Myocyte (in vitro differentiated cells): ENCODE data around the gene ZKSCAN2. TPM values are rescaled to one million over a fixed set of nuclear protein-coding genes. Genes with fewer than 3 reads are reported as not detected.
A peak's percentile ranks its signal among the peaks of the same experiment; 100 is the strongest.

ENCODE experiments used
- DNase-seq: peaks from one replicate; pipeline ENCODE4 v3.0.0-alpha.2; 2012; ENCODE audit warnings: low read depth
- polyA plus RNA-seq: library from polyadenylated mRNA; unstranded; fragments of >200 nt; gene quantifications from one replicate; pipeline ENCODE4 v1.2.1, GENCODE V29; 2012; ENCODE audit warnings: missing spikeins
- total RNA-seq: library from RNA; depleted of rRNA; stranded (reverse); fragments of >200 nt; gene quantifications from 2 replicates; pipeline ENCODE4 v1.2.3, GENCODE V29; 2014

Gene ZKSCAN2
- total RNA-seq: 6.6 and 6.8 TPM in 2 replicates
- 1.8 TPM for polyA plus RNA-seq

- DNase-seq: peak; percentile 92
These were observed at the start of gene ZKSCAN2 for GRCh38 chr16:25257470-25257955. Gene ZKSCAN2, minus strand, starts transcription at chr16:25257845. Its CDS starts 718 bp downstream, at chr16:25257127.

DNA sequence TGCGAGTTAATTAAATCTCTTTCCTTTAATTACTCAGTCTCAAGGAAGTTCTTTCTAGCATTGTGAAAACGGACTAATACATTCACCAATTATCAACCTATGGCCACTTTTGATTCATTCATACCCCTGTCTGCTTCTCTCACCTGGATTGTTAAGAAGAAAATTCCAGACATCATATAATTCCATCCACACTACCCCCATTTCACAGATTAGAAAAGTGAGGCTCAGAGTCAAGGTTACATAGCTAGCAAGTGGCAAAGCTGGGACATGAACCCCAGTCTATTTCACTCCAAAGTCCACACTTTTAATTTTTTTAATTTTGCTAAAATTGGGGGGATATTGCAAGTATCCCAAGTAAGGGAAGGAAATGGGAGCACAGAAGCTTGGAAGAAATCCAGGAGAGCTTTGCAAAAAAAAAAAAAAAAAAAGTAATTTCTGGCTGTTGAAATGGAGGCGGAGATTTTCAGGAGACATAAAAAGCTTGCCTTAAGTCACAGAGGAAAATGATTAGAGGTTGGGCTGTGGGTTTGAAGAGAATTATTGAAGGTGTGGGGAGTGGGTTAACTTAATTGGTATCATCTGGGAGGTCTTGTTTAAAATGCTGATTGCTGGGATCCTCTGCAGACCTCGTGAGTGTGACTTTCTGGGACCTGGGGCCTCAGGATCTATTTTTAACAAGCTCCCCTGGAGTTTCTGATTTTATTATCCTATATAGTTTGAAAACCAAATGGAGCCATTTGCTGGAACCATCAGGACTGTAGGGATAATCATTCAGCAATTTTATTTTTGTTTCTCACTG, 42.3 kb upstream of the ZKSCAN2 start:
- no peak for DNase-seq

GRCh38 chr16:25298165-25298872, 40.7 kb upstream of the ZKSCAN2 start:
- no peak for DNase-seq

DNA sequence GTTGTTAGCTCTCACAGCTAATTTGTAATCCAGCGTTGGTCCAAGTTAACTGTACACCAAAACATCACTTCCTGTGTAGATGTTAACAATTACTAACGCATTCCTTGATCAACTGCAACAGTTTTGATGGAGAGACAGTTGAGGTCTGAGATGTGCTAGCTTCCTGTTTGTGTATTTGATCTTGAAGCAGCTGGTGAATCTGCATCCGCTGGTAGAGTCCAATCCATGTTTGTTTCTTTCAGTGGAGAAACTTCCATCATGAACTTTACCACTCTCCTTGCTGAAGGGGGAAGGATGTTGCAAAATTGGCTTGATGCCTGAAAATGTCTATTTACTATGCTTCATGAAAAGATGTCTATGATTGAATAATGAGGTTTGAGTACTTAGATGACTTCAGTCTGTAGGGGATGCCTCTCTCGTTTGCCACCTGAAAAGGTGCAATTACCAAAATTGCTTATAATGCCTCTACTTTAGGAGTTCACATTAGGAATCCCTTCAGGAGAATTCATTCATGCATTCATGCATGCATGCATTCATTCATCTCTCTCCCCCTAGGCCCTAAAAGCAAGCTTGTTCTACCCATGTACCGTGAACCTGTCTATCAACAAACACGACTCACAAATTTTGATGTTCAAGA, 39.6 kb upstream of the ZKSCAN2 start:
- DNase-seq: no peak

DNA sequence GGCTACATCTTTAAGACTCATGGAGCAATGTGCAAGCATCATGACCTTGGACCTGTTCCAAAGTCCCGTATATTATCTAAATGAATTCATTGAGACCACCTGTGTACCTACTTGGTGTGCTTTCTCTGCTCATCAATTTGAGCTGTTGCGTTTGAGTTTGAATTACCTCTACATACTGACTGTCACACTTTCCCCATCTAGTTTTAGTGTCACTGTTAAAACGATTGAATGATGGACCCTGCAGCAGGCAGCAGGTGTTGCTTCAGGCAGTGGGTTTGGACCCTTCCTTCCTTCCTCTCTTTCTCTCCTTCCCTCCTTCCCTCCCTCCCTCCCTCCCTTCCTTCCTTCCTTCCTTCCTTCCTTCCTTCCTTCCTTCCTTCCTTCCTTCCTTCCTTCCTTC, 33.9 kb upstream of the ZKSCAN2 start:
- no peak for DNase-seq

DNA sequence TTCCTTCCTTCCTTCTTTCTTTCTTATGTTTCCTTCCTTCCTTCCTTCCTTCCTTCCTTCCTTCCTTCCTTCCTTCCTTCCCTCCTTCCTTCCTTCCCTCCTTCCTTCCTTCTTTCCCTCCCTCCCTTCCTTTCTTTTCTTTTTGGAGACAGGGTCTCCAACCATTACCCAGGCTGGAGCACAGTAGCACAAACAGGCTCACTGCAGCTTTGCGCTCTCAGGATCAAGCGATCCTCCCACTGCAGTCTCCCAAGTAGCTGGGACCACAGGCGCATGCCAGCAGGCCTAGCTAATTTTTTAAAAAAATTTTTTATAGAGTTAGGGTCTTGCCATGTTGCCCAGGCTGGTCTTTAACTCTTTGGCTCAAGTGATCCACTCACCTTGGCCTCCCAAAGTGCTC, 31.8 kb upstream of the ZKSCAN2 start:
- DNase-seq: no peak

GRCh38 chr16:25279491-25279890, 21.8 kb upstream of the ZKSCAN2 start:
- DNase-seq: no peak

GRCh38 chr16:25271421-25271820, 13.8 kb upstream of the ZKSCAN2 start:
- DNase-seq: no peak

DNA sequence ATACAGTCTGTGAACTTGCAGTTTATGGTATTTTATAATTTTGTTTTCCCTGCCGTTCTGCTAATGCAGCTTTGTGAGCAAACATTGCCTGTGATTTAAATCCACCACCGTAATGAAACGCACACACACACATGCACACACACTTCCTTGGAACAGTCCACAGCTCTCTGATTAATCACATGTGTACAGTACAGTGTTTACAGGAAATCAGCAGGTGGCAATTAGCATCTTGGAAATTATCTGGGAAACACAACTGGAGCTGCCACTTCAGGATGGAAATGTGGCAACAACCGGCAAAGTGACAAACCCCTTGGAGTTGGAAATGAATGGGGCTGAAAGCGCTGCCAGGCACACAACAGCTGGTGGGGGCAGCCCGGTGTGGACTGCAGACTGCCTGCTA, 12.9 kb upstream of the ZKSCAN2 start:
- no peak for DNase-seq

DNA sequence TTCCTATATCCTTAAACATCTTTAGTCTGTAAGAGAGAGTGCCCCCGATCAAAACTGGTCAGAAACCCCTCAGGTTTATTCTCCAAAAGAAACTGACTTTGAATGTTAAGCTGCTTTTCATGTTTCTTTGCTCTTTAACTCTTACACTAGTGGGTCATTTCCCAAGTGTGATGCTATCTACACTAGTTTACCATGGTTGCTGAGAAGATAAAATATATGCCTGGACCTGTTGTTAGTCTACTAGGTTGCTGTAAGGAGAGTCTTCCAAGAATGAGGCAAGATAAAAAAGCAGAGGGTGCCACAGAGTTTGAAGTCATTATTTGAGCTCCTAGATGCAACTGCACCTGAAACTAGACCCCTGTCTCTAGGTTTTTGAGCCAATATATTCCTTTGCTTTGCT, 12.2 kb upstream of the ZKSCAN2 start:
- DNase-seq: no peak

- no peak for DNase-seq
These were observed 8.3 kb upstream of the ZKSCAN2 start for GRCh38 chr16:25265968-25266367.

DNA sequence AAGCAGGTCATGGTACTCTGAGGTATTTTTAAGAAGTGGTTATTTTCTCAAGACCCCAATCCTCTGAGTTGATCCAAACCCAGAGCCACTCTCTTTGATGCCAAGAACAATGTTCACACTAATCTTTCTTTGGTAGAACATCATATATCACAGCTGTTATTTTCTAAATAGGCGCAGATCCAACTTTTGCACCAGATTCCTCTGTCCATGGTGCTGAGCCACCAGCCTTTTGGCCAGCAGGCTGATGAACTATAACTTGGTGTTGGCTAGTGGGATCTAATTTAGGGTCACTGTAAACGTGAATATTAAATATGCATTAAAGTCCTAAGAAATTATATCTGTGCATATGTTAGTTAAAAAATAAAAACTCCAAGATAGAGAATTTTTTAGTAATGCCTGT, 7.0 kb upstream of the ZKSCAN2 start:
- DNase-seq: peak; percentile 75

- DNase-seq: no peak
These were observed 2.8 kb upstream of the ZKSCAN2 start for GRCh38 chr16:25260416-25260815.

GRCh38 chr16:25258861-25259179, 1.2 kb upstream of the ZKSCAN2 start:
- DNase-seq: no peak

DNA sequence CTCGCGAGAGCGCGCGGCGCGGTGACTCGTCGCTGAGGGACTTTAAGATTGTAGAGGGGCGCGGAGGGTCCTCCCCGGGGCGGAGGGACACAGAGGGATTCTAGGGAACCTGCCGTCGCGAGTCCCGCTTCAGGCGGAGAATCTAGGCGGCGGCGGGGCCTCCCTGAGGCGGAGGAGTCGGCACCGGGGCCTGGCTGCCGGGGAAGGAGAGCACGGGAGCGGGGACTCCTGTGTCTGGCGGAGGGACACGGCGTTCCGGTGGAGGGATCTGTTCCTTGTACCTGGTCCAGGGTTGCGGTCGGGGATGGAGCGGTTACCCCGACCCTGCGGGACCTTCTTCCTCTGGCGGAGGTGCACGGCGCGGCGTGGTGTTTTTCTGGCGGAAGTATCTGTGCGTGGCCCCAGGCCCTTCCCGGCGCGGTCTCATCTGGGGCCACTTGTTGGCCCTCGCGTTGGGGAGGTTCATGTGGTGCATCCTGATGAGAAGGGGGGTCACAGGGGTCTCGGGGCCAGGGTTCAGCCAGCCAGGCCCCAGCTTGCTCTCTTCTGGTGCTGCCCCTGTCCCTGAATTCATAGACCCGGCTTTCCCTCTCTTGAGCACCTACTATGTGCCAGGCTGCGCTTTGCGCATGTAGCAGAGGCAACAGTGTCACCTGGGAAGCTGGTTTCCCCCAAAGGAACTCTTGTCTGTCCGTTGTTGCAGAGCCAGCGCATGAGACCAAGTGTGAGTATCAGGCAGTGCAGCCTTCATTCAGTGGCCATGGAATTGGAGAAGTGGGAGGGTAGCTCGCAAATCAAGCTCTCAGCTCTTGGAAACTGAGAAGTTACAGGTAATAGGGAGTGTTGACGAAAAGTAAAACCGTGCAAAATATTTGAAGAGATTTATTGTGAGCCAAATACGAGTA, 563 bp upstream of the ZKSCAN2 start:
- peak; percentile 85 for DNase-seq

GRCh38 chr16:25256695-25257469, 763 bp downstream of the ZKSCAN2 start:
- no peak for DNase-seq

DNA sequence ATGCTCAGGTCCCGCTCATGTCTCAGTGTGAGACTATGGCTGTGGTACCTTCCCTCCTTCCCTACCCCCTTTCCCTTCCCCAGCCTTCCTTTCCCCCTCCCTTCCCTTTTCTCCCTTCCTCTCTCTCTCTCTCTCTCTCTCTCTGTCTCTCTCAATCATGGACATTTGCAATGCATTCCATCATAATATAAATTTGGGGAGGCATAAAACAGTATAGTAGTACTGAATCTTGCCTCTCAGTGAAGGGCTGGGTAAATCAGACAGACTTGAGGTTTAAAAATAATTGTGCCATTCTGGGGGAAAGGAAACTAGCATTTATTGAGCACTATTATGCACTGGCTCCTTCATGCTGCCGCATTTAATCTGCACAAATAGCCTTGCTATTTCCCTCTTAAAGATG, 4.3 kb downstream of the ZKSCAN2 start:
- no peak for DNase-seq

DNA sequence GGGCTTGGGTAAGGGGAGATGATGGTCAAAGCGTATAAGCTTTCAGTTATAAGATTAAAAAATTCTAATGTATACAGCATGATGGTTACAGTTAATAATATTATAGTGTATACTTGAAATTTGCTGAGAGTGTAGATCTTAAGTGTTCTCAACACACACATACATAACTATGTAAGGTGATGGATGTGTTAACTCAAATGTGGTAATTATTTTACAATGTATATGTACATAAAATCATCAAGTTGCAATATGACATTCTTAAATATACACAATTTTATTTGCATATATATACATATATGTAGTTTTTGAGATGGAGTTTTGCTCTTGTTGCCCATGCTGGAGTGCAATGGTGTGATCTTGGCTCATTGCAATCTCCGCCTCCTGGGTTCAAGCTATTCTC, 7.2 kb downstream of the ZKSCAN2 start:
- no peak for DNase-seq

- DNase-seq: peak; percentile 87
These were observed 21.7 kb downstream of the ZKSCAN2 start for GRCh38 chr16:25235991-25236390.

- DNase-seq: no peak
These were observed 29.3 kb downstream of the ZKSCAN2 start for GRCh38 chr16:25228372-25228771.
